Small intestine (tissue), 7 donors: ENCODE data around the gene AP4S1. TPM values are rescaled to one million over a fixed set of nuclear protein-coding genes. Genes with fewer than 3 reads are reported as not detected.

Source experiments
- DNase-seq, 2 donors: peaks; one replicate each; pipeline versions ENCODE4 v3.0.0 to v3.0.0-alpha.2; 2013
- FAIRE-seq: peaks from 2 replicates; lab custom pipeline; 2012; peaks lifted over from hg19 to GRCh38; lab: Jason Lieb, UNC
- H3K27ac ChIP-seq, 3 donors: one replicate each; pipeline ENCODE4 v1.5.1; 2013; ENCODE audit warnings: low read length in 2 of 3, mild to moderate bottlenecking in 2 of 3, control low read depth in 1 of 3, inconsistent platforms in 1 of 3, low read depth in 1 of 3, moderate library complexity in 1 of 3
- H3K27me3 ChIP-seq, 3 donors: one replicate each; pipeline ENCODE4 v1.6.1; 2013; ENCODE audit warnings: low read length in 3 of 3, inconsistent platforms in 1 of 3; ENCODE audit not compliant: control insufficient read depth in 3 of 3, insufficient read depth in 3 of 3
- H3K36me3 ChIP-seq, 3 donors: one replicate each; pipeline ENCODE4 v1.6.1; 2013; ENCODE audit warnings: low read length in 3 of 3, inconsistent platforms in 1 of 3, low read depth in 1 of 3, mild to moderate bottlenecking in 1 of 3, moderate library complexity in 1 of 3; ENCODE audit not compliant: control insufficient read depth in 3 of 3, insufficient read depth in 2 of 3
- H3K4me1 ChIP-seq, 3 donors: one replicate each; pipeline ENCODE4 v1.6.1; 2013; ENCODE audit warnings: low read length in 2 of 3, inconsistent platforms in 1 of 3, low read depth in 1 of 3, mild to moderate bottlenecking in 1 of 3, moderate library complexity in 1 of 3; ENCODE audit not compliant: control insufficient read depth in 3 of 3, insufficient read depth in 2 of 3
- H3K4me3 ChIP-seq, 3 donors: one replicate each; pipeline ENCODE4 v1.5.1; 2013; ENCODE audit warnings: low read length in 3 of 3, control low read depth in 1 of 3, inconsistent platforms in 1 of 3, low read depth in 1 of 3, mild to moderate bottlenecking in 1 of 3, moderate library complexity in 1 of 3
- H3K9me3 ChIP-seq, 2 donors: one replicate each; pipeline ENCODE4 v1.6.1; 2013; ENCODE audit warnings: low read depth in 1 of 2, low read length in 1 of 2; ENCODE audit not compliant: control insufficient read depth in 2 of 2, insufficient read depth in 1 of 2
- WGBS, 3 donors: extraction: QIAGEN DNeasy Blood & Tissue Kit; methylation state at CpG; one replicate each; pipeline ENCODE4 v1.1.7; 2013; 5-methylcytosine and 5-hydroxymethylcytosine counted together
- polyA plus RNA-seq, 4 donors: library from polyadenylated mRNA; stranded (reverse) in 3 of 4; unstranded in 1 of 4; fragments of 200-250 nt in 3 of 4; fragments of 120-200 nt in 1 of 4; gene quantifications; one replicate each; pipeline versions ENCODE4 v1.2.1 to v1.2.3, GENCODE V29; 2013
- donor health status: healthy with polysubstance abuse.
- donor health status: control.
- donor health status: control.
- donor health status: Bipolar disorder and iron deficiency.
- donor health status: healthy.

The AP4S1 gene
- polyA plus RNA-seq, 4 donors, result 1.6 to 10.9 (median 5.7) TPM

DNA sequence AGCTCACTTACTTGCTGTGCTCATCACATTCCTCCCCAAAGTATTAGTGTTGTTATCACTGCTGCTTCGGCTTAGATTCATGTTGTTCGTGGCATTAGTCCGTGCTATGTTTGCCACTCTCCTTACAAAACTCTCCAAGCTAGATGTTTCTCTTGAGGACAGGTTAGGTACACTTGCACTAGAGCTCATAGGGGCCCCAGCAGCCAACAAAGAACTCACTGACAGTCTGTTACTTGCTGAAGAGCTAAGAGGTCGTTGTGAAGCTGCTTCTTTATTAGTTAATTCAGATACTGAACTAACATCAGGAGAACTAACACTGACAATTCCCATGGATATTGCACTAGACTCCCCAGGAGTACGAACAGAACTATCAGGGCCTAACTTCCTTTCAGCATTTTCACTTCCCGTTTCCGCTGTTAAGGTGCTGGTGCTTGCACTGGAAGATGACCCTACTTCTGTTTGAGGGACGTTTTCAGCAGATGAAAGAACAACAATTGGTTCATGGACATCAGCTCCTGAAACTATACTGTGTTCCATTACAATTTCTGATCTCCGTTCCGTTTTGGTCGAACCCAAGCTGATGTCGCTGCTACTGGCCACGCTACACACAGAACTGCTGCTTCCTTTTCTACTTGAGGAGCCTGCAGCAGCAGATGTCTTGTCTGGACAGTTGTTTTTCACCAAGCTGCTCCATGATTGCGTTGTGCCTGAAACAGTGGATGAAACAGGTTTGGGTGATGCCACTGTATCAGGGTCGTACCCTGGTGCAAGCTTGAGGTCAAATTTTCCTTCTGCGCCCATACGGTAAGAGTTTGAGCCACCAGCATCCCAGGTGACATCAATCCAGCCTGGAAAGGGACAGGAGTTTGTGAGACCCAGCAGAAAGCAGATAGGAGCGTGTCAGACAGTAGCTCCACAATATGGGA is 103.4 kb downstream of the AP4S1 start:
- DNase-seq, result no peak
- no peak overlapping the region for H3K4me3 ChIP-seq
- 87 to 91% (median 90%) methylated on average over 18 of the region's 18 CpGs for WGBS, 3 donors
- H3K27me3 ChIP-seq, result no peaks in the 10 kb centered on the region
- H3K9me3 ChIP-seq, result no peaks in the 10 kb centered on the region
- no peak overlapping the region for H3K27ac ChIP-seq
- no peaks in the 10 kb centered on the region for H3K4me1 ChIP-seq
- no peak for FAIRE-seq
- peaks cover 8 to 35% (median 15%) of the 10 kb centered on the region in 3 donors for H3K36me3 ChIP-seq

- 89 to 90% (median 90%) methylated on average over 6 of the region's 6 CpGs for WGBS, 3 donors
- no peaks in the 10 kb centered on the region for H3K27me3 ChIP-seq
- H3K27ac ChIP-seq, result no peak overlapping the region
- H3K9me3 ChIP-seq, result no peaks in the 10 kb centered on the region
- DNase-seq (no peak), FAIRE-seq (no peak)
- no peak overlapping the region for H3K4me3 ChIP-seq
- peaks cover 3 to 27% (median 19%) of the 10 kb centered on the region in 3 donors for H3K36me3 ChIP-seq
- H3K4me1 ChIP-seq, result no peaks in the 10 kb centered on the region
These were observed 107.7 kb downstream of the AP4S1 start for GRCh38 chr14:31133133-31133532.

DNA sequence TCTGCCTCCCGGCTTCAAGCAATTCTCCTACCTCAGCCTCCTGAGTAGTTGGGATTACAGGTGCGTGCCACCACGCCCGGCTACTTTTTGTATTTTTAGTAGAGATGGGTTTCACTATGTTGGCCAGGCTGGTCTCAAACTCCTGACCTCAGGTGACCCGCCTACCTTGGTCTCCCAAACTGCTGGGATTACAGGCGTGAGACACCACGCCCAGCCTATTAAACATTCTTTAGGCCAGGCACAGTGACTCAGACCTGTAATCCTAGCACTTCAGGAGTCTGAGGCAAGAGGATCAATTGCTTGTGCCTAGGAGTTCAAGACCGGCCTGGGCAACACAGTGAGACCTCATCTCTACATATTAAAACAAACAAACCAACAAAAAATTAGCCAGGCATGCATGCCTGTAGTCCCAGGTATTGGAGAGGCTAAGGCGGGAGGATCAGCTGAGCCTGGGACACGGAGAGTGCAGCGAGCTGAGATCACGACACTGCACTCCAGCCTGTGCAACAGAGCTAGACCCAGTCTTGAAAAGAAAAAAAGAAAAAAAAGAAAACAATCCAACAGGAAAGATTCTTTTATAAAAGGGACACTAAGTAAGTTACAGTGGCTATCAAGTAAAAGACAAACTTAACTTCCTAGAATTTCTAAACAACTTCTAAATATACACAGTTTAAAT is 111.9 kb downstream of the AP4S1 start:
- no peak overlapping the region for H3K27ac ChIP-seq
- H3K9me3 ChIP-seq, result no peaks in the 10 kb centered on the region
- WGBS, 3 donors, result 88 to 97% (median 92%) methylated on average over 12 of the region's 12 CpGs
- no peaks in the 10 kb centered on the region for H3K27me3 ChIP-seq
- H3K36me3 ChIP-seq, result peaks cover 5 to 29% (median 12%) of the 10 kb centered on the region in 3 donors
- H3K4me1 ChIP-seq, result no peaks in the 10 kb centered on the region
- no peak for FAIRE-seq
- no peak overlapping the region for H3K4me3 ChIP-seq
- DNase-seq, result peak in 1 of 2 donors; percentile 32

GRCh38 chr14:31138301-31138700 is 112.9 kb downstream of the AP4S1 start:
- no peaks in the 10 kb centered on the region for H3K27me3 ChIP-seq
- no peak overlapping the region for H3K27ac ChIP-seq
- FAIRE-seq, result no peak
- WGBS, 3 donors, result 86 to 97% (median 89%) methylated on average over 2 of the region's 2 CpGs
- H3K9me3 ChIP-seq, result no peaks in the 10 kb centered on the region
- no peak for DNase-seq
- H3K4me3 ChIP-seq, result no peak overlapping the region
- H3K4me1 ChIP-seq, result no peaks in the 10 kb centered on the region
- peaks cover 2 to 35% (median 11%) of the 10 kb centered on the region in 3 donors for H3K36me3 ChIP-seq

- H3K36me3 ChIP-seq, result peaks cover 3 to 38% (median 13%) of the 10 kb centered on the region in 3 donors
- no peak overlapping the region for H3K27ac ChIP-seq
- no peaks in the 10 kb centered on the region for H3K4me1 ChIP-seq
- no peaks in the 10 kb centered on the region for H3K27me3 ChIP-seq
- 96 to 97% (median 96%) methylated on average over 4 of the region's 4 CpGs for WGBS, 3 donors
- H3K4me3 ChIP-seq, result no peak overlapping the region
- no peak for FAIRE-seq
- no peaks in the 10 kb centered on the region for H3K9me3 ChIP-seq
- no peak for DNase-seq
These were observed 113.9 kb downstream of the AP4S1 start for GRCh38 chr14:31139301-31139847.

DNA sequence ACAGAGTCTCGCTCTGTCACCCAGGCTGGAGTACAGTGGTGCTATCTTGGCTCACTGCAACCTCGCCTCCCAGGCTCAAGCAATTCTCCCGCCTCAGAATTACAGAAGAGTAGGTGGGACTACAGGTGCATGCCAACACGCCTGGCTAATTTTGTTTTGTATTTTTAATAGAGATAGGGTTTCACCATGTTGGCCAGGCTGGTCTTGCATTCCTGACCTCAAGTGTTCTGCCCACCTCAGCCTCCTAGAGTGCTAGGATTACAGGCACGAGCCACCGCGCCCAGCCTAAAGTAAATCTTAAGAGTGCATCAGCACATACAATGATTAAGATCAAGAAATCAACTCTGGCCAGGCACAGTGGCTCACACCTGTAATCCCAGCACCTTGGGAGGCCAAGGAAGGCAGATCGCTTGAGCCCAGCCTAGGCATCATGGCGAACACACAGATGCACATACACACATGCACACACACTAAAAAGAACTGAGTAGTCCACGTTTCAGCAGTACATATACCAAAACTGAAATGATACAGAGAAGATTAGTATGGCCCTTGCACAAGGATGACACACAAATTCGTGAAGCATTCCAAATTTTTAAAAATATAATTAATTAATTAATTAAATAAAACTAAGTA is 117.1 kb downstream of the AP4S1 start:
- Histone ChIP-seq H3K27ac (no peak overlapping the region), H3K27me3 (no peaks in the 10 kb centered on the region), H3K4me1 (no peaks in the 10 kb centered on the region), H3K36me3 (peaks cover 5 to 47% (median 10%) of the 10 kb centered on the region in 3 donors), H3K4me3 (no peak overlapping the region), H3K9me3 (no peaks in the 10 kb centered on the region)
- FAIRE-seq (no peak), DNase-seq (no peak)
- 88 to 96% (median 95%) methylated on average over 11 of the region's 11 CpGs for WGBS, 3 donors
